Stimulated activated memory B cell treated with anti-CD40 and anti-IgM and Interleukin-4, amounts not matched to agents 10 μg/mL and 1 μg/mL and 100 μg/mL, for 72 hours (primary cell): ENCODE data around the gene ECT2L.
"Not testable (repeated sequence)": the region's sequence is repeated elsewhere in the genome, so short reads cannot be mapped to it uniquely, and the experiment has no call there.

Source experiments
- ATAC-seq: fragments of 150-1000 bp; cut with Tn5 transposase; 2 replicates; pipeline ENCODE4 v1.10.0; 2021
- H3K27ac Mint-ChIP-seq: one replicate; pipeline ENCODE4 v1.8.0; 2022; ENCODE audit warnings: mild to moderate bottlenecking, mixed read lengths
- H3K27me3 Mint-ChIP-seq: one replicate; pipeline ENCODE4 v1.8.0; 2022; ENCODE audit warnings: mixed read lengths
- H3K36me3 Mint-ChIP-seq: one replicate; pipeline ENCODE4 v1.8.0; 2022; ENCODE audit warnings: mixed read lengths
- H3K4me1 Mint-ChIP-seq: one replicate; pipeline ENCODE4 v1.8.0; 2022; ENCODE audit warnings: mixed read lengths
- H3K4me3 Mint-ChIP-seq: one replicate; pipeline ENCODE4 v1.8.0; 2022; ENCODE audit warnings: mild to moderate bottlenecking, moderate library complexity, mixed read lengths
- H3K9me3 Mint-ChIP-seq: one replicate; pipeline ENCODE4 v1.8.0; 2022; ENCODE audit warnings: mixed read lengths

Gene ECT2L

DNA sequence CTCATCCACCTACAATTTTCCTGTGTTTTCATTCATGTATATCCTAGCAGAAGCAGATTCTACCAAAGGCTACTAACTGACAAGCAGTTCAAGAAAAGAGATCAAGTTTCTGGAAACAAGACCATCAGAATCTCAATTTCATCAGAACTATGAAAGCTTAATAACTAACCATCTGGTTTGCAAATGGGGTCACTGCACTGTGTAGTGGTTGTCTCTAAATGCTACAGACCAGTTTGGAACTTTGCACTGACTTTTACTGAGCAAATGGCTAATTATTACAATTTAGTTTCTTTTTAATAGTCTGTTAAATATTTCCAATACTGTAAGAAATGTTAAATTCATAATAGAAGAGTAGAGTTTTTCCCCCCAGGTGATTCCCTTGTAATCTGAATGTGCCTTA, 127.7 kb downstream of the ECT2L start:
- H3K27me3 Mint-ChIP-seq = no peaks in the 10 kb centered on the region
- ATAC-seq = no peak
- H3K36me3 Mint-ChIP-seq = peaks cover 27% of the 10 kb centered on the region
- H3K4me1 Mint-ChIP-seq = no peaks in the 10 kb centered on the region
- H3K4me3 Mint-ChIP-seq = no peak overlapping the region
- H3K27ac Mint-ChIP-seq = no peak overlapping the region
- H3K9me3 Mint-ChIP-seq = no peaks in the 10 kb centered on the region

DNA sequence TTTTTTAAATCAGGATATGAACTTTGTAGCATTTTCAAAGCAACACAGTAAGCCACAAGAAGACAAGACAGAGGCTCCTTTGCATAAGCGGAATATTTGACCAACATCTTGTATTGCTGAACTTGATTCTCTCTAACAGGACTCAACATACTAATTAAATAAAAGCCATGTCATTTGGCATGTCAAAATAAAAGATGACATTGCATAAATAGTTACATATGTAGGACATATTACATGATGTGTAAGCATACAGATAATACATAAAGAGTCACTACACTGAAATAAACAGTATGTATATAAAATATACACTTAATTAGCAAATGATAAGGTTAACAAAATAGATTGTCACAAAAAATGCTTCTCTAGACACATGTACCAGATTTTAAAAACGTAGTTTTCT, 129.9 kb downstream of the ECT2L start:
- H3K36me3 Mint-ChIP-seq = peaks cover 20% of the 10 kb centered on the region
- H3K9me3 Mint-ChIP-seq = no peaks in the 10 kb centered on the region
- H3K4me3 Mint-ChIP-seq = no peak overlapping the region

DNA sequence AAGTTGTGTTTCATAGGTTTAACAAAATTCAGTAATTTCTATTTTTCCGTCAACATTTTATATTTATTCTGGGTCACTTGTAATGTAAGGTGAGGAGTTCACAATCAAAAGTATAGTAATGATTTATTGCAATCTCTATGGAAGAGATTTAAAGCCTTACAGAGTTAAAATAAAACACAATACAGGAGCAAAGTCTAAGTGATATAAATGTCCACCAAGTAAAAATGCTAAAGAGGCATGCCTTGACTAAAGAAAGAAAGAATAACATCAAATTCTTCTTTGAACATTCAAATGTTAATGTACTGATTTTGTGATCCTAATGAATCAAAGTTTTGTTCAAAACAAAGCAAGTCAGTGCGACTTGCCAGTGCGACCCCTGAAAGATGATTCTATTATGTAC, 130.7 kb downstream of the ECT2L start:
- no peak overlapping the region for H3K4me3 Mint-ChIP-seq
- no peaks in the 10 kb centered on the region for H3K9me3 Mint-ChIP-seq
- no peak overlapping the region for H3K27ac Mint-ChIP-seq
- H3K4me1 Mint-ChIP-seq = no peaks in the 10 kb centered on the region
- no peak for ATAC-seq
- H3K27me3 Mint-ChIP-seq = no peaks in the 10 kb centered on the region
- peaks cover 26% of the 10 kb centered on the region for H3K36me3 Mint-ChIP-seq

More for the DNA sequence above, 129.9 kb downstream of the ECT2L start:
- no peak for ATAC-seq
- Mint-ChIP-seq H3K27ac (no peak overlapping the region), H3K27me3 (no peaks in the 10 kb centered on the region), H3K4me1 (no peaks in the 10 kb centered on the region)

DNA sequence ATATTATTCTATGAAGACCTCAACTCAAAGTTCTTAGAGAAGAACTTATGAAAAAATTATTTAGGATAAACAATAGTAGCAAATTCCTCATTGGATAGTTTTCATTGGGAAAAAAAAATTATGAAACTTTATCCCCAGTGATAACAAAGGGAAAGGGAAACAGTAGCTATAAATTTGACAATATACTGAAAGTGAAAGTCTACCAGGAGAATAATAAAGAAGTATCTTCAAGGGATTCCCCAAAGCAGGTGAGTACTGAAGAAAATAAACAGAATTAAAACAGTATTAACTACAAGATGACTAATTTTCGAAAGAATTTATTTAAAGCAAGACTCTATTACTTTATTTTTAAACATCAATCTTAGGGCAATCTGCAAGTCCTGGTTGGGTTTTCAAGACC, 135.8 kb downstream of the ECT2L start:
- Mint-ChIP-seq H3K4me3 (no peak overlapping the region), H3K4me1 (peaks cover 6% of the 10 kb centered on the region), H3K27ac (peak overlapping the region; percentile 57), H3K36me3 (peaks cover 28% of the 10 kb centered on the region), H3K9me3 (no peaks in the 10 kb centered on the region), H3K27me3 (no peaks in the 10 kb centered on the region)
- no peak for ATAC-seq

DNA sequence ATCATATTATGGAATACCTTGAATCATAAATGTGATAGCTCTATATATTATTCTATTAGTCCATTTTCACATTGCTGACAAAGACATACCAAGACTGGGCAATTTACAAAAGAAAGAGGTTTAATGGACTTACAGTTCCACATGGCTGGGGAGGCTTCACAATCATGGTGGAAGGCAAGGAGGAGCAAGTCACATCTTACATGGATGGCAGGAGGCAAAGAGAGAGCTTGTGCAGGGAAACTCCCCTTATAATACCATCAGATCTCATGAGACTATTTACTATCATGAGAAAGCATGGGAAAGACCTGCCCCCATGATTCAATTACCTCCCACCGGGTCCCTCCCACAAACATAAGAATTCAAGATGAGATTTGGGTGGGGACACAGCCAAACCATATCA, 141.0 kb downstream of the ECT2L start:
- H3K27ac Mint-ChIP-seq, H3K27me3 Mint-ChIP-seq, H3K9me3 Mint-ChIP-seq, H3K4me3 Mint-ChIP-seq, ATAC-seq, H3K4me1 Mint-ChIP-seq: not testable (repeated sequence)
- H3K36me3 Mint-ChIP-seq = peaks cover 55% of the 10 kb centered on the region

DNA sequence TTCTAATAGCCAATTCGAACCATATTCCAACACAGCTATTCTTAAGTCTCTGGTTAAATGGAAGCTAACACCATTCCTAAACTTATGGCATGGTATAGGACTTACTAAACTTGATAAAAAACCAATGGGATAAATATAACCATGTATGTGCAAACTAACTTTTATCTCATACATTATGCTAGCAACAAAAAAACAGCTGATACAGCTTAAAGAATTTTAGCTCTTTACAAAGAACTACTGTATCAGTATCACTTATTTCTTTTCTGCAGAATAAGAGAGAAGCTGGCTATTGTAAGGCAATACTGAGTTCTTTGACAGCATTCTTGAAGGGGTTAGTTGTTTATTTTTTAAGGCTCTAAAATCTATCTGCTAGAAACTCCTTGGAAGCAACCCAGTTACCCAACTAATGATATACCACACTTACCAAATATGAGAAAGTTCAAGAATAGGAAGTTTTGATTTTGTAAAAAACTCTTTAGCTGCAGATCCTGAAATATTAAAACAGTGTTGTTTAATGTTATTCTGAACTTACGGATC, 147.3 kb downstream of the ECT2L start:
- H3K27me3 Mint-ChIP-seq = no peaks in the 10 kb centered on the region
- H3K27ac Mint-ChIP-seq = no peak overlapping the region
- H3K9me3 Mint-ChIP-seq = no peaks in the 10 kb centered on the region
- no peak for ATAC-seq
- H3K36me3 Mint-ChIP-seq = peaks cover 76% of the 10 kb centered on the region
- H3K4me3 Mint-ChIP-seq = no peak overlapping the region
- peaks cover 11% of the 10 kb centered on the region for H3K4me1 Mint-ChIP-seq

DNA sequence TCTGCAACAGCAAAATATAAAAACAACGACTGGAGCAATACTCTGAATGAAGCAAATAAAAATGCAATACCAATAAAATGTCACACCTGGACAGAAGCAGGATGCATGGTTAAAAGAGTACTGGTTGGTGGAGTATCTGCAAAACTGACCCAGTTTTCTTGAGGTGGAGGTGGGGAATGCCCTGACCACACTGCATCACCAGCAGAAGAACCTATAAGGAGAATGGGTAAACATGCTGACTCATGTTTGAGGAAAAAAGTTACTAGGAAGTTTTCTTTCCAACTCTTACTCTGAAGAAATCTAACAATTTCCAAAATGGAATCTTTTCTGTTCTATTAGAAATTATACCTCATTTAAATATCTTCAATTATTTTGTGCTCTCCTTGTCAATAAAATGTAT, 148.5 kb downstream of the ECT2L start:
- Mint-ChIP-seq H3K4me1 (peaks cover 19% of the 10 kb centered on the region), H3K36me3 (peaks cover 72% of the 10 kb centered on the region), H3K27ac (no peak overlapping the region), H3K9me3 (no peaks in the 10 kb centered on the region), H3K27me3 (no peaks in the 10 kb centered on the region), H3K4me3 (no peak overlapping the region)
- no peak for ATAC-seq

DNA sequence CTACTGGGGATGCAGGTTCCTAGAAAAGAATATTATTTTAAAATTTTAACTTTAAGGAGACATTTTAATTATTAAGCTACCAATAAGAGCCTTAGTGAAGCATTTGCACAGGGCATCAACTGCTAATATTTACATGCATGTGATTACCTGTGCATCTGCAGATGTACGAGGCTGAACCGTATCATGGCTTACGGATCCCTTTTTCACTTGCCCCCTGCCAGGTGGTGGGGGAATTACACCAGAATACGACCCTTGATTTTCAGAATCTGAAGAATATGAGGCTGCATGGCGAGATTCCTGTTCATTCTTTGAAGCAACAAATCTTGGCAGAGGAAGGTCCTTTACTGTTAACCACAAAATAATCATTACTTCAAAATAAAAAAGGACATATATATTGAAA, 149.5 kb downstream of the ECT2L start:
- no peaks in the 10 kb centered on the region for H3K27me3 Mint-ChIP-seq
- peaks cover 64% of the 10 kb centered on the region for H3K36me3 Mint-ChIP-seq
- peaks cover 21% of the 10 kb centered on the region for H3K4me1 Mint-ChIP-seq
- H3K27ac Mint-ChIP-seq = no peak overlapping the region
- no peaks in the 10 kb centered on the region for H3K9me3 Mint-ChIP-seq
- no peak for ATAC-seq
- no peak overlapping the region for H3K4me3 Mint-ChIP-seq

DNA sequence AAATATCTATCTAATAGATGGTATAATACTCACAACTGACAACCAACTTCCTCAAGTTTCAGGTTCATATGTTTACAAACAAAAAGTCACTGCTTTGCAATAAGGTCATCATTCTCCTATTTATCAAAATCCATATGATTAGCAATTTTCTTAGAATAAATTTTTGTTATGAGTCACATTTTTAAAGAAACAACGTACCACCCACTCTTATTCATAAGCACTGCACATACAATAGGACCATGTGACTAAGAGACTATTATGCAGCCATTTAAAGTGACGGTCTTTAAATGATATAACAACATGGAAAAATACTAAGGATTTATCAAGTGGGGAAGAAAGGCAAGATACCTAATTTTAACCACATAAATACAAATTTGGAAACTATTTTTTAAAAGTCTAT, 152.1 kb downstream of the ECT2L start:
- Mint-ChIP-seq H3K9me3 (no peaks in the 10 kb centered on the region), H3K27me3 (no peaks in the 10 kb centered on the region), H3K4me3 (no peak overlapping the region), H3K36me3 (peaks cover 42% of the 10 kb centered on the region), H3K4me1 (peaks cover 32% of the 10 kb centered on the region), H3K27ac (no peak overlapping the region)
- no peak for ATAC-seq

DNA sequence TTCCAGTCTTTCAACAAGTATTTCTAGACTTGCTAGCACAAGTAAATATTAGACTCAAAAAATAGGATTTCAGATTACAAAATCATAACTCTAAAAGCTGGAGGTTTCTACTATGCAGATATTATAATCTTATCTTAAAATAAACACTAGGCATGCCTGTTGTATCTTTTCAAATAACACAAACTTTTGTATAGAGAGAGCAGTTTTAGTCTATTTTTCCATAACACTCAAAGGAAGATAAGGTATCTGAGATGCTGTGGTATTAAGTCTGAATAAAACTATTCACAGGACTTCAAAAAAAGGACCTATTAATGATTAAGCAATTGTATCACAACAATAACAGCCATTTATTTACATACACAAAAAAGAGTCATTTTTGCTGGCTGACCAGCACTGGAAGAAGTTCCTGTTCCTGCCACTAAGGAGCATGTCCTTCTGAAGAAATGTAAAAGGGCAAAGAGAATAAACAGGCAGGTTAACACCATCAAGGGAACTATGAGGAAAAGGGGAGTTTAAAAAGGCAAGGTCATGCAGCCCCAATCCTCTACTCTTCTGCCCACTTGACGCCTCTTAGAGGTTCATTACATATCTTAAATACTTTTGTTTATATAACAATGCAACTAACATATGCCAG, 152.8 kb downstream of the ECT2L start:
- H3K27me3 Mint-ChIP-seq = no peaks in the 10 kb centered on the region
- H3K36me3 Mint-ChIP-seq = peaks cover 43% of the 10 kb centered on the region
- no peak for ATAC-seq
- no peak overlapping the region for H3K27ac Mint-ChIP-seq
- peaks cover 39% of the 10 kb centered on the region for H3K4me1 Mint-ChIP-seq
- no peak overlapping the region for H3K4me3 Mint-ChIP-seq
- H3K9me3 Mint-ChIP-seq = no peaks in the 10 kb centered on the region

DNA sequence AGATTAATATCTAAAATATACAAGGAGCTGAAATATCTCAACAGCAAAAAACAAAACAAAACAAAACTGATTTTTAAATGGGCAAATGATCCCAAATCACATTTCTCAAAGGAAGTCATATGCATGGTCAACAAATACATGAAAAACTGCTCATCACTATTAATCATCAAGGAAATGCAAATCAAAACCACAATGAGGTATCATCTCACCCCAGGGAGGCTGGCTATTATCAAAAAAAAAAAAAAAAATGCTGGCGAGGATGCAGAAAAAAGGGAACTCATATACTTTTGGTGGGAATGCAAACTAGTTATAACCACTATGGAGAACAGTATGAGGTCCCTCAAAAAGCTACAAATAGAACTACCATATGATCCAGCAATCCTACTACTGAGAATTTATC, 157.6 kb downstream of the ECT2L start:
- peaks cover 67% of the 10 kb centered on the region for H3K4me1 Mint-ChIP-seq
- H3K27ac Mint-ChIP-seq = no peak overlapping the region
- no peak overlapping the region for H3K4me3 Mint-ChIP-seq

More for the DNA sequence above, 157.6 kb downstream of the ECT2L start:
- Mint-ChIP-seq H3K36me3 (peaks cover 20% of the 10 kb centered on the region), H3K9me3 (peaks cover 3% of the 10 kb centered on the region), H3K27me3 (no peaks in the 10 kb centered on the region)
- no peak for ATAC-seq
